NCI-H1930 (cell line): Measurements from ENCODE around the gene SPATA2L.
"Not testable (repeated sequence)": the region's sequence is repeated elsewhere in the genome, so short reads cannot be mapped to it uniquely, and the experiment has no call there.

Experiments used
- DNase-seq, 2 experiments: peaks; one replicate each; lab custom pipeline; 2025; lab: John Stamatoyannopoulos, UW

The SPATA2L gene

DNA sequence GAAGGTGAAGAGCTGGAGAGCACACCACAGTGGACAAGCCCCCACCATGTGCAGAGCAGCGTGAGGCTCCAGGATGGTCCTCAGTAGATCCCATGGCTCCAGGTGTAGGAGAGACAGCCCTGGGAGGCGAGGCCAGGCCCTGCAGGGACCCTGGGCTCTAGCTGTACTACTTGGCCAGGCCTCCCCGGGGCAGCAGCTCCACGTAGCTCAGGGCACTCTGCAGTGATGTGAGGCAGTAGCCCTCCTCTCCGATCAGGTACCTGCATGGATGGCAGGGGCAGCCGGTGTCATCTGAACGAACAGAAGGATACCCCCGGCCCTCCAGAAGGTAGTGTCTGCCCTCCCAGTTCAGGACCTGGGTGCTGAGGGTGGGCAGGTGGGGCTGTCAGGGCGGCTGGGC, 6.2 kb upstream of the SPATA2L start:
- no peak for DNase-seq

DNA sequence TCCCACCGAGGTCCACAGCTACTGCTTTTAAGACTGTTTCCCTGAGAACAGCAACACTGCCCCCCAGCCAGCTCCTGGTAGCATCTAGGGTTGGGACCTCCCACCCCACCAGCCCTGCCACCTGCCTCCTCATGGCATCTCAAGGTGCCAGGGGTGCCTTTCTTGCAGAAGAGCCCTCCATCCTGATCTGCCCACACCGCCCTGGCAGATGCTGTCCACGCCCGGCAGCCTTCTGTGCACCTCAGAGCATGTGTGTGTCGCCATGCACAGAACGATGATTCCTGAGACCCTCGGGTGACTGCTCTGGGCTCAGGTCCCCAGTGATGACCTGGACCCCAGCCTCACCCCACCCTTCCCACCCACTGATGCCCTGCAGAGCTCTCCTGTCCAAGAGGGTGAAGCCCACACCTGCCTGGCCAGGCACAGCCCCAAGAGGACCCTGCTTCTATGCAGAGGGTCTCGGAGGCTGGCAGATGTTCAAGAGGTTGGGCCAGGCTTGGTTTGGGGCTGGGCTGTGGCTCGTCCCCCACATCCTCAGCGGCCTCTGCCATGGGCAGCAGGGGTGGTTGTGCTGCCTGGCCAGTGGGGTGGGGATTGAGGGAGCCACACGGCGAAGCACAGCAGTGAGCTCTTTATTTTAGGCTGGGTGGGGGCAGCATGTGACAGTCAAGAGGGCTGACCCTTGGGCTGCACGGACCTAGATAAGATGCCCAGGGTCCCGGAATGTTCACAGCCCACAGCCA, 5.2 kb upstream of the SPATA2L start:
- no peak for DNase-seq

DNA sequence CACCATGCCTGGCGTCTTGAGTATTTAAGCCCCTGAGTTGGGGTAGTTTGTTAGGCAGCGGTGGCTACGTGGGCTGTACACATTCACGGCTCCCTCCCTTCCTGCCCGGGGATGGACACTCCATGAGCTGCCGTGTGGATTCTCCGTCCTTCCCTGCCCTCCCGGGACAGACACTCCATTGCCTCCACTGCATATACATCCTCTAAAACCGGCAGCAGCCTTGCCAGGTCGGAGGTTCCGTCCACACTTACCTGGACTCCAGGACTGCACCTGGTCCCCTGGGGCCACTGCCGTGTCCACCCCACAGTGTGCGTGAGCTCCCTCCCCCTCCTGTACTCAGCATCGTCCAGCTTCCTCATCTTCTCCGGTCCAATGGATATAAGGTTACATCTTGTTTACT, 3.5 kb upstream of the SPATA2L start:
- no peak for DNase-seq

DNA sequence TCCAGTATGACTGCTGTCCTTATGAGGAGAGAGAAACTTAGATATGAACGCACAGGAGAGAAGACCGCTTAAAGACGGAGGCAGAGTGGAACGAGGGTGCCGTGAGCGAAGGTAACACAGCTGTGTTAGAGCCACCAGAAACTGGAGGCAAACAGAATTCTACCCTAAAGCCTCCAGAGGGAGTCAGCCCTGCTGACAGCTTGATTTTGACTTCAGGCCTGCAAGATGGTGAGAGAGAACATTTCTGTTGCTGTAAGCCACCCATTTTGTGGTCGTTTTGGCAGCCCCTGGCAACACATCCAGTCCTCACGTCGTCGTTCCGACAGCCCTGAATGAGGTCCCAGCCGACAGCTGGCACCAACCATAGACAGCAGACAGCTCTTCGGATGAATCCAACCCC, 2.8 kb upstream of the SPATA2L start:
- no peak for DNase-seq

DNA sequence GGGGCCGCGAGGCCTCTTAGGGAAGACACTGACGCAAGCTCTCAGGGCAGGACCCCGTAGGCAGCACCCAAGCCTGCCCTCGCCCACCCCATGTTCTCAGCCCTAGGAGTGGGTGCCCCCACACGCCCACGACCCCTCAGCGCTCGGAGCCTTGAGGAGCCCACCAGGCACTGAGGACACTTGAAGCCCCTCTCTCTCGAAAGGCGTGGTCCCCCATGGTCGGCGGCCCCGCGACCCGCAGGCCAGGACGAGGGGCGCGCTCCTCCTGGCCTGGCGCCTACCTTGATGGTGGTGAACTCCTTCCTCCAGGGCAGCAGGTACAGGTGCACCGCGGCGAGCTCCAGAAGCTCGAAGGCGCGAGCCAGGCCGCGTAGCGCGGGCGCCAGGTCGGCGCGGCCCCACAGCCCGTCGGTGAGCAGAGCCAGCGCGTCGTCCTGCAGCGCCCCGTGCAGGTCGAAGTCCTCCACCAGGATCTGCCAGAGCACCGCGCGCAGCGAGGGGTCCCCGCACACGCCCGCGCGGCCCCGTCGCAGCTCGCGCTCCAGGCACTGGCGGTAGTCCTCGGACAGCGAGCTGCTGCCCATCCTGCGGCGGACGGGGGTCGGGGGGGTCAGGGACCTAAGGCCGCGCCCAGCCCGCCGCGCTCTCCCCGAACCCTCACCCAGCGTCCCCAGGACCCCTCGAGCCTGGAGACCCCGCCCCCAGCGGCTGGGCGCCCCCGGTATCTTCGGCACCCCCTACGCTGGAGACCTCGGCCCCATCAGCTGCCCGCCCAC, 668 bp downstream of the SPATA2L start:
- peak; percentile 30 to 51 for DNase-seq

DNA sequence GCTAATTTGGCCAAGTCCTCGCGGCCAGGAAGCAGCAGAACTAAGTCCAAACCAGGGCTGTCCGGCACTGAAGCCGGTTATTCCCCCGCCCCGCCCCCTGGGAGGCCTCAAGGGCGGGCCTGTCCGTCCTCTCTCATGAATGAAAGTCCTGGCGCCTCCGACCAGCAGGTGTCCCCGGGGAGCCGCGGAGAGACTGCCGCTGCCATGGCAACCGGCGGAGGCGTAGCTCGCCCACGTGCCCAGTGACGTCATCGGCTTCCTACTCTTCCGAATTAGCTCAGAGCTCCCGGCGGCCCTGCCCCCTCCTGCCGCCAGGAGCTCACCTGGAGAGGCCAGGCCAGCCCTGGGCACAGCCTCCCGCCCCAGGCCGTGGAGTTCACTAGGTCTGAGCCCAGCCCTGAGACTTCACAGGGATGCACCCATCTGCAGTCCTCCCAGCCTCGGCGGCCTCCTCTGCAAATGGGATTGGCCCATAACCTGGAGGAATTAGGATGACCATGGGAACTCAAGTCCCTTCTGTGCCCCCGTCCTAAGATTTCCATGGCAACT, 1.3 kb downstream of the SPATA2L start:
- peak; percentile 88 to 90 for DNase-seq

DNA sequence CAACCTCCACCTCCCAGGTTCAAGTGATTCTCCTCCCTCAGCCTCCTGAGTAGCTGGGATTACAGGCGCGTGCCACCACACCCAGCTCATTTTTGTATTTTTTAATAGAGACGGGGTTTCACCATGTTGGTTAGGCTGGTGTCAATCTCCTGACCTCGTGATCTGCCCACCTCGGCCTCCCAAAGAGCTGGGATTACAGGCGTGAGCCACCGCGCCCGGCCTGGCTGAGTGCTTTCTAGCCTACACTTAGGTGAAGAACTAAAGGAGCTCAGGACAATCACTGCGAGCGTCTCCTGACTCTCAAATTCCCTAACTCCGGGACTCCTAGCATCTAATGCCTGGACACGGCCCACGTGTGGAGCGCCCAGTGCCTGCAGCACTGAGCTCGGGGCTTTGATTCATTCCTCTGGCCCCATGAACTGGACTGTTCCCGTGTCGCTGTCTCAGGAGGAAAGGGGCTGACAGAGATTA, 1.8 kb downstream of the SPATA2L start:
- not testable (repeated sequence) for DNase-seq

DNA sequence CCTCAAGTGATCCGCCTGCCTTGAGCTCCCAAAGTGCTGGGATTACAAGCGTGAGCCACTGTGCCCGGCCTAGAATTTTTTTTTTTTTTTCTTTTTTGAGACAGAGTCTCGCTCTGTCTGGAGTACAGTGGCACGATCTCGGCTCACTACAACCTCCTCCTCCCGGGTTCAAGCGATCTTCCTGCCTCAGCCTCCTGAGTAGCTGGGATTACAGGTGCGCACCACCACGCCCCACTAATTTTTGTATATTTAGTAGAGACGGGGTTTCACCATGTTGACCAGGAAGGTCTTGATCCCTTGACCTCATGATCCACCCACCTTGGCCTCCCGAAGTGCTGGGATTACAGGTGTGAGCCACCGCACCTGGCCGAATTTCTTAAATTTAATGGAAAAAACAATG, 2.8 kb downstream of the SPATA2L start:
- DNase-seq: not testable (repeated sequence)

DNA sequence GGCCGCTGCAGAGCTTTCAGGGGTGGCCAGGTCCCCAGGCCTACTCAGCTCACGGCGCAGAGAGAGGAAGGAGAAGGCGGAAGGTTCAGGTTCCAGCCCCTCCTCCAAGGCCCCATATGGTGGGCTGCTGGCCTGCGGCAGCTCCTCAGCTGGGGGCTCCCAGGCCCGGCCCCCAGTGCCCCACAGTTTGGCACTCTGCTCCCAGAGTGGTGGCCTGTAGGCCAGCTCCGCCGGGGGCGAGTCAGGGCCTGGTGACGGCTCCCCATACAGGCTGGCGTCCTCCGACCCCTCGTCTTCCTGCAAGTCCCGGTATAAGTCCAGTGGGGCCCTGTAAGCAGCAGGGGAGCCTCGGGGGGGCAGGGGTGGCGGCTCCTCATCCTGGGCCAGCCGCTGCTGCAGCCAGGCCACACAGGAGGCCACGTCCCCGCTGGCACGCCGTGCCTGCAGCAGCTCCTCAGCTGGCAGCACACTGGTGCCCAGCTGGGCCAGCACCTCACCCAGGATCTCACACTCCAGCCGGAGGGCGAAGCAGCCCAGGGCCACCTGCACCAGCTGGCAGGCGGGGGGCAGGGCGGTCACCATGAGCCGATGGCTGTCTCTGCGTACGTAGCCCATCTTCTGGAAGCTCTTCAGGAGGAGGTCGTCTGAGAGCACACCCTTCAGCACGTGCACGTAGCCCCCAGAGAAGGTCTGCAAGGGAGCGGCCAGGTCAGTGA, 3.7 kb downstream of the SPATA2L start:
- no peak for DNase-seq

DNA sequence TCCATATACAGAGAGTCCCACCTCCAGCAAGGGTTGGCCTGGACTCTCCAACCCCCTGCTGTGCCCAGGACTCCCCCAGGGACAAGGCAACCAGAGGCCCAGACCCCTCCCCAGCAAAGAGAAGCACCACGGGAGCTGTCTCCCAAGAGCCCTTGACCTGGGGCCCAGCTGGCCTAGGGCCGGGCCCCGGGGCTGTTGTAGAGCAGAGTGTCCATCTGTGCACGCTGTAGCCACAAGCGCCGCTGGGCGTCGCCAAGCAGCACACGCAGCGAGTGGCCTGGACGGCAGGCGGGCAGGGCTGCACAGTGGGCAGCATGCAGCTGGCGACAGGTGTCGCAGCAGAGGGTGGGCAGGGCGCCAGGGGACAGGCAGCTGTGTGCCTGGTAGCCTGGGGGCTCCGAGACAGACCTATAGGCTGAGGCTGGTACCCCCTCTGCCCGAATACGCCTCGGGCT, 4.3 kb downstream of the SPATA2L start:
- no peak for DNase-seq

DNA sequence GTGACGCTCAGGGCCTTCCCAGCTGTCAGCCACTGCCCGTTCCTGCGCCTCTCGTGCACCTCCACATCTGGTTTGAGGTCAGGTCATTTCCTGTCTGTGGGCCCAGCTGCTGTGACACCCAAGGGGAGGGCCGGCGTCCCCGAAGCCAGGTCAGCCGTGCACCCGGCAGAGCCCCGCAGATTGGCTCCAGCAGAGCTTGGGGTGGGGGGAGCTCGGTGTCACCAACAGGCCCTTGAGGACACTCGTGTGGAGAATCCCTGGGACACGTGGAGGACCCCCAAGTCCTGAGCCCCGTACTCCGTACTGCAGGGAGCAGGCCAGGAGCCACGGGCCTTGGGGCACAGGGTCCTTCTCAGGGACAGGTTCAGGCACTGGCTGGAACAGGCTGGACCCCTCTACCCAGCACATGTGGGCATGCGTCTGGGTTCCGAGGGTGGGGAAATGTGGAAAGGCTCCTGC, 4.8 kb downstream of the SPATA2L start:
- DNase-seq: no peak

DNA sequence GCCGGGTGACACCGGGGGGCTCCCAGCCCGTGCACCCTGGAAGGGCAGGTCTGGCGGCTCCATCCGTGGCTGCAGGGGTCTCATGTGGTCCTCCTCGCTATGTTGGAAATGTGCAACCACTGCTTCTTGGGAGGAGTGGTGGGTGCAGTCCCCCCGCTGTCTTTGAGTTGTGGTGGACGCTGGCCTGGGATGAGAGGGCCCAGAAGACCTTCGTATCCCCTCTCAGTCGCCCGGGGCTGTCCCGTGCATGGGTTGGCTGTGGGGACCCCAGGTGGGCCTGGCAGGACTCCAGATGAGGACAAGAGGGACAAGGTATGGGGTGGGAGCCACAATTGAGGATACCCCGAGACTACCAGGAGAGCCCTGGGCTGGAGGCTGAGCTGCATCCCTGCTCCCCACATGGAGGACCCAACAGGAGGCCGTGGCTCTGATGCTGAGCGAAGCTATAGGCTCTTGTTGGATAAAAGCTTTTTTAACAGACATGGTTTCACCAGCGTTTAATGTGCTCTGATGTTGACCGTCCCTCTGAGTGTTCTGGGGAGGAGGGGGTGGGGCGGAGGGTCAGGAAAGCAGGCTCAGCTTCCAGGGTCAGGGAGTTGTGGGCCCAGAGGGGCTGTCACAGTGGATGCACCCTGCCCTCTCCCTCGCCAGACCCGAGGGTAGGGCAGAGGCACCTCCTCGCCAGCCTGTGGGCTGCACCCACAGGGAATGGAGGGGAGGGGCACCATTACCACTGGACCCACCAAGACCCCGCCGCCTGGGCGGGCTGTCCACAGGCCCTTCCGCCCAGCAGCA, 5.4 kb downstream of the SPATA2L start:
- DNase-seq: no peak

DNA sequence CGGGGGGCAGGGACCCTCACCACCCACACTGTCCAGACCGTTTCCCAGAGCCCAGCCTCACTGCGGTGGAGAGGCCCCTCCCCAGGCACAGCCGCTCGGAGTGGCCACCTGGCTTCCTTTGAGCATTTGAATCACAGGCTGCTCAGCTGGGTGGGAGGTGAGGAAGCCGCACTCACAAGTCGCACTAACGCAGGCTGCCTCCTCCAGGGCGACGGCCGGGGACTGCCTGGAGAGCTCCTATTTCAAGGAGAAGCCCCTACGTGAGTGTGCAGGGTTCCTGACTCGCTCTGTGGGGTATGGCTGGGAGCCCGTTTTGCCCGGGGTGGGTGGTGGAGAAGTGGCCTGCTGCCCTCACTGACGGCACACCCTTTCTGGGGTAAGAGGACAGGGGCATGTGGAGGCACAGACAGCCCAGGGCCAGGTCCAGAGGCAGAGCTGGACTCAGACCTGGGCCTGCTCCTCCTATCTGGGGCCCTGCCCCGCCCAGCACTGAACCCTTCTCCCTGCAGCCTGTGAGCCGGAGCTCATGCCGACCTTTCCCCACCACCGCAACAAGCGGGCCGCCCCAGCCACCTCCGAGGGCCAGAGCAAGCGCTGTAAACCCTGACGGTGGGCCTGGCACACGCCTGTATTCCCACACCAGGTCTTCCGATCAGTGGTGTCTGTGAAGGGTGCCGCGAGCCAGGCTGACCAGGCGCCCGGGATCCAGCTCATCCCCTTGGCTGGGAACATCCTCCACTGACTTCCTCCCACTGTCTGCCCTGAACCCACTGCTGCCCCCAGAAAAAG, 6.2 kb downstream of the SPATA2L start:
- DNase-seq: no peak

DNA sequence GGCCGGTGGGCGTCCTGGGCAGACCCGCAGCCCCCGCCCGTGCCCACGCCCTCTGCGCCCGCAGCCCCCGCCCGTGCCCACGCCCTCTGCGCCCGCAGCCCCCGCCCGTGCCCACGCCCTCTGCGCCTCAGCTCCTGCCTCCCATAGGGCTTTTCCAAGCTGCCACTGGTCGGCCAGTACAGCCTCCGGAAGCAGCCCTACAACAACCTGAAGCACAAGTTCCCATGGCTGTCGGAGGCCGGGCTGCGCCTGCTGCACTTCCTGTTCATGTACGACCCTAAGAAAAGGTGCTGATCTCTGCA, 6.8 kb downstream of the SPATA2L start:
- DNase-seq: not testable (repeated sequence)

DNA sequence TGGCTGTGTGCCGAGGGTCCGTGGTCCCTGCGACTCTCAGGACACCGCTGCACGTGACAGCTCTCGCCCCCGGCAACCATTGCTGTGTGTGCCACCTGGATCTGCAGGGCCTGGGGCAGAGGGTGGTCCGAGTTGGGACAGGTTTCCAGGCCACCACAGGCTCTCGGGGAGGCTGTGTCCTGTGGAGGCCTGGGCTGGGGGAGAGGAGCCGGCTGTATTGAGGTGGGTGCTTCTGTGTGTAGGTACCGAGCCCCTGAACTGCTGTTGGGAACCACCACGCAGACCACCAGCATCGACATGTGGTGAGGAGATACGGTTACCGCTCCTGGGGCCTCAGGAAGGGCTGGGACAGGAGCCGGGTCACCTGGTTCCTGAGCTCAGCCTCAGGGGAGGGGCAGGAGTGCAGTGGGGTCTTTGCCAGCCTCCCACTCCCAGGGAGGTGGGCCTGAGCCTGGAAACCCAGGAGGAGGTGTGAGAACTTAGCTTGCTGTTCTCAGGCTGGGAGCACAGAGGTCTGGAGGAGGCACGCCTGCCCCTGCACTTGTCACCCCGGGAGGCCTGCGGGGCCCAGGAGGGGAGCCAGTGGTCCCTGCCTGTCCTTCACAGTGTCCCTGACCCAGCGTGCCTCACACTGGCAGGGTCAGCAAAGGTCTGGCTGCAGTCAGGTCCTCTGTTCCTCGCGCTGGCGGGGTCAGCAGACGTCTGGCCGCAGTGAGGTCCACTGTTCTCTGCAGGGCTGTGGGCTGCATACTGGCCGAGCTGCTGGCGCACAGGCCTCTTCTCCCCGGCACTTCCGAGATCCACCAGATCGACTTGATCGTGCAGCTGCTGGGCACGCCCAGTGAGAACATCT, 7.3 kb downstream of the SPATA2L start:
- no peak for DNase-seq

DNA sequence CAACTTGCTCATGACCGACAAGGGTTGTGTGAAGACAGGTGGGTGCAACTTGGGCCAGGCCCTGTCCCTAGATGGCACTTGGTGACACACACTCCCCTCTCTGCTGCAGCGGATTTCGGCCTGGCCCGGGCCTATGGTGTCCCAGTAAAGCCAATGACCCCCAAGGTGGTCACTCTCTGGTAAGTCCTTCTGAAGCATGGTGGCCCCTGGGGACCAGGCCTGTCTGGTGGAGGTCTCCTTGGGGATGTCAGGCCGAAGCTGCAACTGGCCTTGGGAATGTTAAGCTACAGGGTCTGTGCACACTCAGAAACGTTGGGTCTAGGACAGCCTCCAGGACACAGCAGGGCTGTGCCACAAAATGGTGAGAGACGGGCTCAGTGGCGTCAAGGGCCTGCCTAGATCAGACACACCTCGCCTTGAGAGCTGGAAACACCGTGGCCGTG, 8.2 kb downstream of the SPATA2L start:
- no peak for DNase-seq

DNA sequence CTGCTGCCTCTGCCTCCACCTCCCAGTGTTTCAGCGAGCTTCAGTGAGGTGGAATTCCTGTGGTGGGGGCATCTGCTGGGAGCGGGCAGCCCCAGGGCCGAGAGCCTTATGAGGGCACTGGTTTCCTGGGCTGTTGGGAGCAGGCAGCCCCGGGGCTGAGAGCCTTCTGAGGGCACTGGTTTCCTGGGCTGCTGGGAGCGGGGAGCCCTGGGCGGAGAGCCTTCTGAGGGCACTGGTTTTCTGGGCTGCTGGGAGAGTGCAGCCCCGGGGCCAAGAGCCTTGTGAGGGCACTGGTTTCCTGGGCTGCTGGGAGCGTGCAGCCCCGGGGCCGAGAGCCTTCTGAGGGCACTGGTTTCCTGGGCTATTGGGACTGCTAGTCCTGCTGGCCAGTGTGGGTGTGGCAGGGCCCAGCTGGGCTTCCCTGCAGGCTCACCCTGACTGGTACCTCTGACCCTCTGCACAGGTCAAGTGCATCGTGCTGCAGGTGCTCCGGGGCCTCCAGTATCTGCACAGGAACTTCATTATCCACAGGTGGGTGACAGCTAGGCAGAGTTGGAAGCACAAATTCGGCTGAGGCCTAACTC, 9.4 kb downstream of the SPATA2L start:
- DNase-seq: no peak

DNA sequence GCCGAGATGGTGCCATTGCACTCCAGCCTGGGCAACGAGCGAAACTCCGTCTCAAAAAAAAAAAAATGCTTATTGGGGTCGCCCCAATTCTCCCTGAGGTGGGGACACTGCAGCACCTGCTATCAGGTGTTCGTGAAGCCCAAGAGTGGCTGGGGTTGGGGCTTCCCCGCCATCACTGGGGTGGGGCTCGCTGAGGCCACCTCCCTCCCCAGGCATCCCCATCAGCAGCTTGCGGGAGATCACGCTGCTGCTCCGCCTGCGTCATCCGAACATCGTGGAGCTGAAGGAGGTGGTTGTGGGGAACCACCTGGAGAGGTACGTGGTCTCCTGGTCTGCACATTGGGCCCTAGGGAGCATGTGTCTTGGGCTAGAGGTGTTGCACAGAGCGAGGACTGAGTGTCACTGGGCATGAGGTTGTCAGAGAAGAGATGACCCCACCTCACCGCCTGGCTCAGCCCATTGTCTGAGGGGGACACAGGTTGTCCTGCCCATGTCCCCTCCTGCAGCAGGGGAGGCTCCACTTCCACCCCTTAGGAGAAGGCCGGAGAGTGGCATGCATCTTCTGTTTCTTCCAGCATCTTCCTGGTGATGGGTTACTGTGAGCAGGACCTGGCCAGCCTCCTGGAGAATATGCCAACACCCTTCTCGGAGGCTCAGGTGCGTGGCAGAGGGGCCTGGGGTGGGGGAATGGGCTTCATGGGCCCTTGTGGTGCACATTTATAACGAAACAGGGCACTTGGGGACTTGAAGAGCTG, 10.1 kb downstream of the SPATA2L start:
- DNase-seq: no peak
